A549 (cell line): Measurements from ENCODE around the gene DERL2. TPM values are rescaled to one million over a fixed set of nuclear protein-coding genes. Genes with fewer than 3 reads are reported as not detected.
"Not testable (repeated sequence)": the region's sequence is repeated elsewhere in the genome, so short reads cannot be mapped to it uniquely, and the experiment has no call there.

Experiments used
- ATAC-seq, 2 experiments: fragments of 200-7000 bp in 1 of 2; fragments of >200 bp in 1 of 2; cut with Nextera tagmentation in 1 of 2; cut with Tn5 transposase in 1 of 2; 3 replicates each; pipeline versions ENCODE4 v1.8.0 to v1.9.1; 2018 to 2020; ENCODE audit warnings: mild to moderate bottlenecking in 1 of 2, moderate library complexity in 1 of 2
- CTCF ChIA-PET: fragments of 300-600 bp; sonication (Branson Sonifier 250); formaldehyde crosslinking; extraction: SDS; loops from one replicate; lab custom pipeline; 2021; ENCODE audit warnings: antibody characterized with exemption, inconsistent platforms; lab: Yijun Ruan, JAX
- POLR2A ChIA-PET: fragments of 350-600 bp; formaldehyde crosslinking; extraction: SDS; loops from one replicate; lab custom pipeline; 2021; ENCODE audit warnings: antibody characterized with exemption, inconsistent platforms; lab: Yijun Ruan, JAX
- DNase-seq, 2 experiments: peaks; one replicate each; pipeline versions ENCODE4 v3.0.0 to v3.0.0-alpha.2; 2011 to 2016; ENCODE audit warnings: low read depth in 1 of 2, low spot score in 1 of 2
- FAIRE-seq: peaks from 2 replicates; lab custom pipeline; 2011; peaks lifted over from hg19 to GRCh38; lab: Jason Lieb, UNC
- H3K27ac ChIP-seq, 2 experiments: fragments of >200 bp; sonication (Bioruptor Twin); formaldehyde crosslinking; 3 replicates each; pipeline ENCODE4 v1.5.1; 2016 to 2017
- H3K4me1 ChIP-seq: fragments of >200 bp; sonication (Bioruptor Twin); formaldehyde crosslinking; 3 replicates; pipeline ENCODE4 v1.6.1; 2016
- H3K4me2 ChIP-seq: fragments of >200 bp; sonication (Bioruptor Twin); formaldehyde crosslinking; 3 replicates; pipeline ENCODE4 v1.6.1; 2016
- H3K4me3 ChIP-seq: fragments of >200 bp; sonication (Bioruptor Twin); formaldehyde crosslinking; 3 replicates; pipeline ENCODE4 v1.5.1; 2016
- H3K9me3 ChIP-seq: fragments of >200 bp; sonication (Bioruptor Twin); formaldehyde crosslinking; 3 replicates; pipeline ENCODE4 v1.6.1; 2016
- ATOH8 ChIP-seq: fragments of 250-450 bp; sonication (Bioruptor Pico); IDR thresholded peaks from 2 replicates; pipeline ENCODE4 v1.5.0; 2020; ENCODE audit warnings: low read depth, mild to moderate bottlenecking, moderate library complexity
- BCL3 ChIP-seq: fragments of >200 bp; sonication (Bioruptor Twin); formaldehyde crosslinking; IDR thresholded peaks from 3 replicates; pipeline ENCODE4 v1.6.1; 2016
- CHD2 ChIP-seq: fragments of 150-350 bp; IDR thresholded peaks from 2 replicates; pipeline ENCODE4 v1.6.1; 2014; ENCODE audit warnings: low read length; ENCODE audit not compliant: partially characterized antibody
- EHF ChIP-seq: fragments of 250-450 bp; sonication (Bioruptor Pico); IDR thresholded peaks from 2 replicates; pipeline ENCODE4 v1.5.0; 2020; ENCODE audit warnings: mild to moderate bottlenecking
- ESRRA ChIP-seq: fragments of 150-350 bp; IDR thresholded peaks from 2 replicates; pipeline ENCODE4 v1.6.1; 2014; ENCODE audit warnings: mild to moderate bottlenecking, low read length, borderline replicate concordance
- FOXS1 ChIP-seq: fragments of 250-450 bp; sonication (Bioruptor Pico); IDR thresholded peaks from 2 replicates; pipeline ENCODE4 v1.5.0; 2020; ENCODE audit warnings: mild to moderate bottlenecking, moderate library complexity
- HOXA7 ChIP-seq: fragments of 250-450 bp; sonication (Bioruptor Pico); IDR thresholded peaks from 2 replicates; pipeline ENCODE4 v1.5.0; 2020; ENCODE audit warnings: mild to moderate bottlenecking, moderate library complexity
- HOXB13 ChIP-seq: fragments of 250-450 bp; sonication (Bioruptor Pico); IDR thresholded peaks from 2 replicates; pipeline ENCODE4 v1.5.0; 2020; ENCODE audit warnings: low read depth, mild to moderate bottlenecking, moderate library complexity
- JUN ChIP-seq, 2 experiments: fragments of >200 bp; sonication (Bioruptor Twin); formaldehyde crosslinking; IDR thresholded peaks; 2 replicates in 1 of 2; 3 replicates in 1 of 2; pipeline ENCODE4 v1.6.1; 2016 to 2017
- MAFK ChIP-seq: fragments of 450-650 bp; IDR thresholded peaks from 2 replicates; pipeline ENCODE4 v1.6.1; 2014; ENCODE audit not compliant: partially characterized antibody
- POLR2AphosphoS2 ChIP-seq: conservative IDR thresholded peaks from 2 replicates; pipeline ENCODE4 v1.6.1; 2012; ENCODE audit warnings: low read length, improper control_type of control experiment, inconsistent platforms
- RARB ChIP-seq: fragments of 250-450 bp; sonication (Bioruptor Pico); IDR thresholded peaks from 2 replicates; pipeline ENCODE4 v1.8.0; 2021; ENCODE audit warnings: mild to moderate bottlenecking, moderate library complexity
- USF2 ChIP-seq: fragments of 450-650 bp; IDR thresholded peaks from 2 replicates; pipeline ENCODE4 v1.6.1; 2014; ENCODE audit warnings: antibody characterized with exemption
- ZFP36 ChIP-seq: fragments of 450-650 bp; IDR thresholded peaks from 2 replicates; pipeline ENCODE4 v1.6.1; 2014; ENCODE audit warnings: borderline replicate concordance; ENCODE audit not compliant: partially characterized antibody
- WGBS: methylation state at CpG from one replicate; pipeline ENCODE4 v1.1.6; 2017; ENCODE audit errors: missing lambda C conversion rate; 5-methylcytosine and 5-hydroxymethylcytosine counted together
- polyA plus RNA-seq, 4 experiments: library from polyadenylated mRNA; depleted of rRNA in 3 of 4; stranded (reverse); fragments of >200 nt; fragmentation: RNase III in 1 of 4; extraction: RNeasy Plus Mini Kit Qiagen cat#74134 plus additional on column Dnase treatment in 1 of 4; gene quantifications; 2 replicates in 3 of 4; 3 replicates in 1 of 4; pipeline ENCODE4 v1.2.3, GENCODE V29; 2011 to 2017
- TF ChIP-seq, protein P1 (sequence below): fragments of >200 bp; sonication (Bioruptor Twin); formaldehyde crosslinking; IDR thresholded peaks from 3 replicates; pipeline ENCODE4 v1.5.1; 2016

The DERL2 gene
- polyA plus RNA-seq, 2 of the 4 experiments (the other 2 are of a cell fraction), result 113 to 139 TPM

DNA sequence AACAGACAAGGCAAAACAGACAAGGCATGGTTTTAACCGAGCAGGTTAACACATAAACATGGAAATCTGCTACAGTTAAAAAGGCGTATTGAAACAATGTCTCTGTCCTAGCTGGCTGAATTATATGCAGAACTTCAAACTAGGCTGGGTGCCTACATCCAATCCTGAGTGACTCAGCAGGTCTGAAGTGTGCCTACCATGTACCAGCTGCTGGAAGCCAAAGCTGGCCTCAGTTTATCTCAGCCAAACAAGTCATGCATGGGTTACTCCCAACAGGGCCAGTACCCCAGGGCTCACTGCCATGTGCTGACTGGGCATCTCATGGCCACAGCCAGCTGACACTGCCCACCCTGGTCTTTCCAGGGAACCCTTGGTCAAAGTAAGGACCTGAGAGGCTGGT, 51.0 kb downstream of the DERL2 start:
- Histone ChIP-seq H3K4me2 (no peak overlapping the region), H3K9me3 (no peaks in the 10 kb centered on the region), H3K27ac (peak overlapping the region; percentile 1 to 67; a peak in 4 of 6 replicates), H3K4me1 (peaks cover 29% of the 10 kb centered on the region), H3K4me3 (no peak overlapping the region)
- FAIRE-seq, result no peak
- TF ChIP-seq MAFK (peak; percentile 6), RARB (CRISPR knock-in tag) (no peak)
- 93% methylated on average over 2 of the region's 2 CpGs for WGBS
- no peak for DNase-seq
- ChIA-PET CTCF (interaction anchor here (0.7 to 10.9 kb wide), 3 partner anchors 8 to 44 kb away, joined by 3 to 178 read pairs (median 4); no protein-coding TSS in a partner anchor), POLR2A (interaction anchor here (1.7 kb wide), 1 partner anchor 12 kb away, joined by 5 read pairs; no protein-coding TSS in a partner anchor)
- ATAC-seq, result no peak

DNA sequence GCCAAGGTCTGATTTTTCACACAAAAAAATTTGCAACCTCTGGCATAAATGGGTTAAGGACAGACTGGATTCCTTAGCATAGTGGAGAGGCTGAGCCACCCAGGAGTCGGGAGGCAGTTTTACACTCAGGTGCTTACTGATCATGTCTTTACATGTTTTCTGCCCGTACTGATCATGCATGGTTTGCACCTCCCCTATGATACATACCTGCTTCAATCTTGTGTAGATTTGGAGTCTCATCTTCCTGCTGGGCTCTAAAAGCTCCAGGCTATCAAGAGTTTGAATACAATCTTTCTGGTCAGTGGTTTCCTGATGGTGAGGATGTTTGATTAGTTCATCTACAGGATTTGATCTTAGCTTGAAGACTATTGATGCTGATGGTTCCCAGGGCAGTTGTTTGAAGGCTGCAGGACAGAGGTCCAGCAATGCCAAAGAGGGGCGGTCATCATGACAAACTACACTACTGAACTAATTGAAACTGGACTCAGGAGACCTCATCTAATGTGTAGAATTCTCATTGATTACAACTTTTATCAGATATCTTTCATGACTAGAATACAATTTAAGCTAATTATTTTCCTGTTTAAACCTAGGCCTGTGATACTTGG, 53.9 kb downstream of the DERL2 start:
- TF ChIP-seq JUN (IDR thresholded peaks at IDR 0.05), result peak; percentile 56 to 62; a peak in 1 of 5 replicates
- no peak for TF ChIP-seq ATOH8 (CRISPR knock-in tag)
- CTCF ChIA-PET, result interaction anchor here (1.0 to 2.4 kb wide), 5 partner anchors 9 to 183 kb away, joined by 3 to 11 read pairs (median 7); no protein-coding TSS in a partner anchor
- FAIRE-seq (no peak), DNase-seq (no peak), ATAC-seq (peak in 1 of 2 experiments; percentile 17; a peak in 1 of 6 replicates)
- POLR2A ChIA-PET, result interaction anchor here (1.0 to 2.5 kb wide), 2 partner anchors 13 to 37 kb away, joined by 3 to 18 read pairs; partner anchors contain the start of genes NUP88 and RPAIN
- 83% methylated on average over 3 of the region's 3 CpGs for WGBS
- Histone ChIP-seq H3K4me2 (no peak overlapping the region), H3K27ac (no peak overlapping the region), H3K9me3 (no peaks in the 10 kb centered on the region), H3K4me1 (peaks cover 17% of the 10 kb centered on the region), H3K4me3 (no peak overlapping the region)

- TF ChIP-seq, protein P1, sequence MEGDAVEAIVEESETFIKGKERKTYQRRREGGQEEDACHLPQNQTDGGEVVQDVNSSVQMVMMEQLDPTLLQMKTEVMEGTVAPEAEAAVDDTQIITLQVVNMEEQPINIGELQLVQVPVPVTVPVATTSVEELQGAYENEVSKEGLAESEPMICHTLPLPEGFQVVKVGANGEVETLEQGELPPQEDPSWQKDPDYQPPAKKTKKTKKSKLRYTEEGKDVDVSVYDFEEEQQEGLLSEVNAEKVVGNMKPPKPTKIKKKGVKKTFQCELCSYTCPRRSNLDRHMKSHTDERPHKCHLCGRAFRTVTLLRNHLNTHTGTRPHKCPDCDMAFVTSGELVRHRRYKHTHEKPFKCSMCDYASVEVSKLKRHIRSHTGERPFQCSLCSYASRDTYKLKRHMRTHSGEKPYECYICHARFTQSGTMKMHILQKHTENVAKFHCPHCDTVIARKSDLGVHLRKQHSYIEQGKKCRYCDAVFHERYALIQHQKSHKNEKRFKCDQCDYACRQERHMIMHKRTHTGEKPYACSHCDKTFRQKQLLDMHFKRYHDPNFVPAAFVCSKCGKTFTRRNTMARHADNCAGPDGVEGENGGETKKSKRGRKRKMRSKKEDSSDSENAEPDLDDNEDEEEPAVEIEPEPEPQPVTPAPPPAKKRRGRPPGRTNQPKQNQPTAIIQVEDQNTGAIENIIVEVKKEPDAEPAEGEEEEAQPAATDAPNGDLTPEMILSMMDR, result 0 out of 3 replicates have a peak, but pooled peaks have one; percentile 15
- TF ChIP-seq, all 56 proteins: peak for 1; not testable (repeated sequence) for 55
- POLR2A ChIA-PET, result interaction anchor here (2.5 kb wide), 1 partner anchor 12 kb away, joined by 18 read pairs; the partner anchor contains the start of genes NUP88 and RPAIN
- H3K9me3 ChIP-seq, H3K4me3 ChIP-seq, H3K27ac ChIP-seq, H3K4me2 ChIP-seq, FAIRE-seq, H3K4me1 ChIP-seq: not testable (repeated sequence)
- ATAC-seq (peak in 1 of 2 experiments; percentile 58; a peak in 3 of 6 replicates), DNase-seq (peak in 1 of 2 experiments; percentile 30)
- WGBS, result 72% methylated on average over 5 of the region's 5 CpGs
- CTCF ChIA-PET, result interaction anchor here (1.4 to 9.3 kb wide), 2 partner anchors 8 to 9 kb away, joined by 5 to 178 read pairs; partner anchors contain the start of gene C1QBP
Measured at GRCh38 chr17:5431234-5431633, 54.7 kb downstream of the DERL2 start.

DNA sequence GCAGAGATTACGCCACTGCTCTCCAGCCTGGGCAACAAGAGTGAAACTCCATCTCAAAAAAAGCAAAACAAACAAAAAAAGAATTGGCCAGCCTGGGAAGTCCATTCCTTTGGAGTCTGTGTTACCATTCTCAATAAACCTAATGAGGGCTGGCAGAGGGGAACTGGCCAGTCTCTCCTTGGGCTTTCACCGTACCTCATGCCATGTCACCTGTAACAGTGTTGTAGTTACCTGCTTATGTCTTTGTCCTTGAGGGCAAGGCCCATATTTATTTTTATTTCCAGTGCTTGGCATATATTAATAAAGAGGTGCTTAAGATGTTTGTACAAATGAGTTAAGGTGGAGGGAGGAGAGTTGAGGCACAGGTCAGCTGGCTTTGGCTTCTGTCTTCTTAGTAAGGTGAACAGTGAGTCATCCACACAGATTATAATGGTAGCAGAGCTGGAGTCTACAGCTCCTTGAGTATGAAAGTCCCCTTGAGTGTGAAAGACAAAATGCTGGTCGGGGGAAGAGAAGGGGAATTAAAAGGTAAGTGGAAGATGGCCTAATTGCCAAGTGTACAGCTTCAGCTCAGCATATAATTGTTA, 55.5 kb downstream of the DERL2 start:
- no peak overlapping the region for H3K4me3 ChIP-seq
- CTCF ChIA-PET, result interaction anchor here (1.3 to 9.3 kb wide), 3 partner anchors 8 to 11 kb away, joined by 3 to 178 read pairs (median 5); partner anchors contain the start of genes C1QBP and NUP88
- no peak for FAIRE-seq
- H3K4me1 ChIP-seq, result peaks cover 5% of the 10 kb centered on the region; the same call in 1 of the 3 replicates
- DNase-seq, result no peak
- POLR2A ChIA-PET, result interaction anchor here (2.5 kb wide), 1 partner anchor 11 kb away, joined by 18 read pairs; the partner anchor contains the start of genes NUP88 and RPAIN
- no peak for TF ChIP-seq MAFK
- TF ChIP-seq FOXS1 (CRISPR knock-in tag), result no peak
- TF ChIP-seq CHD2, result no peak
- TF ChIP-seq ATOH8 (CRISPR knock-in tag), result no peak
- TF ChIP-seq BCL3, result no peak
- TF ChIP-seq ZFP36, result no peak
- TF ChIP-seq USF2, result no peak
- no peak for TF ChIP-seq POLR2AphosphoS2
- TF ChIP-seq, protein P1, result no peak
- no peak for TF ChIP-seq HOXA7 (CRISPR knock-in tag)
- TF ChIP-seq HOXB13 (CRISPR knock-in tag), result no peak
- TF ChIP-seq ESRRA, result no peak
- no peak for TF ChIP-seq EHF (CRISPR knock-in tag)
- TF ChIP-seq, all 56 proteins: peak for 0
- H3K27ac ChIP-seq, result no peak overlapping the region
- ATAC-seq, result peak; percentile 11 to 20; a peak in 2 of 6 replicates
- H3K9me3 ChIP-seq, result no peaks in the 10 kb centered on the region
- 96% methylated on average over 3 of the region's 3 CpGs for WGBS
- H3K4me2 ChIP-seq, result no peak overlapping the region
